Neural cell (in vitro differentiated cells): ENCODE measurements around the gene SLC35D1. TPM values are rescaled to one million over a fixed set of nuclear protein-coding genes. Genes with fewer than 3 reads are reported as not detected.

Experiments
- H2AFZ ChIP-seq: fragments of 200-600, 300-800 bp; sonication (generic), shearing (Covaris generic); 2 replicates; pipeline ENCODE4 v1.6.0; 2014; ENCODE audit warnings: low read depth, mild to moderate bottlenecking, antibody characterized with exemption, low read length, moderate library complexity
- H3F3A ChIP-seq: fragments of 200-600 bp; shearing (Covaris generic); 2 replicates; pipeline ENCODE4 v1.6.1; 2016; ENCODE audit warnings: mild to moderate bottlenecking, moderate library complexity, mixed read lengths, antibody characterized with exemption, low read length; ENCODE audit not compliant: insufficient read depth, poor library complexity, severe bottlenecking
- H3K27ac ChIP-seq: fragments of 200-600, 300-800 bp; sonication (generic), shearing (Covaris generic); 2 replicates; pipeline ENCODE4 v1.5.1; 2014; ENCODE audit warnings: mild to moderate bottlenecking, low read length, moderate library complexity
- H3K27me3 ChIP-seq: fragments of 300-800, 200-600 bp; sonication (generic), shearing (Covaris generic); 2 replicates; pipeline ENCODE4 v1.6.0; 2014; ENCODE audit warnings: mild to moderate bottlenecking, low read depth, low read length, moderate library complexity; ENCODE audit not compliant: insufficient read depth
- H3K36me3 ChIP-seq: fragments of 300-800, 200-600 bp; sonication (generic), shearing (Covaris generic); 2 replicates; pipeline ENCODE4 v1.5.1; 2014; ENCODE audit warnings: mild to moderate bottlenecking, antibody characterized with exemption, low read length, moderate library complexity; ENCODE audit not compliant: insufficient read depth
- H3K4me2 ChIP-seq: fragments of 300-800, 200-600 bp; sonication (generic), shearing (Covaris generic); 2 replicates; pipeline ENCODE4 v1.6.0; 2014; ENCODE audit warnings: mild to moderate bottlenecking, low read length
- H3K4me3 ChIP-seq: fragments of 300-800, 200-600 bp; sonication (generic), shearing (Covaris generic); 2 replicates; pipeline ENCODE4 v1.5.1; 2014; ENCODE audit warnings: mild to moderate bottlenecking, low read length, moderate library complexity
- H3K79me2 ChIP-seq: fragments of 200-600 bp; shearing (Covaris generic); replicated peaks from 2 replicates; pipeline ENCODE4 v1.6.0; 2014; ENCODE audit warnings: mild to moderate bottlenecking, low read length, moderate library complexity; ENCODE audit not compliant: insufficient read depth
- H3K9ac ChIP-seq: fragments of 300-800, 200-600 bp; sonication (generic), shearing (Covaris generic); 2 replicates; pipeline ENCODE4 v1.6.1; 2016; ENCODE audit warnings: mild to moderate bottlenecking, low read length, mixed read lengths
- H3K9me2 ChIP-seq: fragments of 200-600 bp; shearing (Covaris generic); 2 replicates; pipeline ENCODE4 v1.6.1; 2016; ENCODE audit warnings: mild to moderate bottlenecking, low read length, mixed read lengths; ENCODE audit not compliant: insufficient read depth
- H3K9me3 ChIP-seq: fragments of 200-600, 300-800 bp; sonication (generic), shearing (Covaris generic); 2 replicates; pipeline ENCODE4 v1.6.1; 2016; ENCODE audit warnings: mild to moderate bottlenecking, mixed run types, low read length, moderate library complexity, mixed read lengths
- H4K20me1 ChIP-seq: fragments of 200-600 bp; shearing (Covaris generic); 2 replicates; pipeline ENCODE4 v1.6.1; 2016; ENCODE audit warnings: mild to moderate bottlenecking, mixed run types; ENCODE audit not compliant: insufficient read depth
- CTCF ChIP-seq: fragments of 450-650 bp; IDR thresholded peaks from 2 replicates; pipeline ENCODE4 v1.5.1; 2014; ENCODE audit warnings: antibody characterized with exemption, mild to moderate bottlenecking, moderate library complexity; ENCODE audit not compliant: poor library complexity, severe bottlenecking
- EP300 ChIP-seq: fragments of 450-650 bp; conservative IDR thresholded peaks from 2 replicates; pipeline ENCODE4 v1.6.1; 2014; ENCODE audit warnings: antibody characterized with exemption, mild to moderate bottlenecking, moderate library complexity; ENCODE audit not compliant: poor library complexity, severe bottlenecking
- EZH2 ChIP-seq: fragments of 200-600, 300-800 bp; shearing (Covaris generic), sonication (generic); IDR thresholded peaks from 2 replicates; pipeline ENCODE4 v1.6.1; 2014; ENCODE audit warnings: antibody characterized with exemption, low read length, borderline replicate concordance, mild to moderate bottlenecking; ENCODE audit not compliant: insufficient read depth, poor library complexity, severe bottlenecking
- MXI1 ChIP-seq: fragments of 450-650 bp; conservative IDR thresholded peaks from 2 replicates; pipeline ENCODE4 v1.6.1; 2014; ENCODE audit warnings: antibody characterized with exemption, mild to moderate bottlenecking; ENCODE audit not compliant: poor library complexity, severe bottlenecking
- POLR2AphosphoS5 ChIP-seq: IDR thresholded peaks from 2 replicates; pipeline ENCODE4 v1.6.1; 2012
- RAD21 ChIP-seq: fragments of 450-650 bp; conservative IDR thresholded peaks from 2 replicates; pipeline ENCODE4 v1.6.1; 2014; ENCODE audit warnings: antibody characterized with exemption, mild to moderate bottlenecking, moderate library complexity
- REST ChIP-seq: IDR thresholded peaks from 2 replicates; pipeline ENCODE4 v1.6.1; 2012; ENCODE audit warnings: borderline replicate concordance
- SMC3 ChIP-seq: fragments of 450-650 bp; conservative IDR thresholded peaks from 2 replicates; pipeline ENCODE4 v1.6.1; 2014; ENCODE audit warnings: antibody characterized with exemption, mild to moderate bottlenecking, moderate library complexity; ENCODE audit not compliant: poor library complexity
- TAF1 ChIP-seq: IDR thresholded peaks from 2 replicates; pipeline ENCODE4 v1.6.1; 2012; ENCODE audit warnings: low read depth
- polyA plus RNA-seq: library from polyadenylated mRNA; depleted of rRNA; stranded (reverse); fragments of >200 nt; gene quantifications from 2 replicates; pipeline ENCODE4 v1.2.3, GENCODE V29; 2014

The SLC35D1 gene
- polyA plus RNA-seq, 1 donor from 2014 or later: 17.9 TPM

DNA sequence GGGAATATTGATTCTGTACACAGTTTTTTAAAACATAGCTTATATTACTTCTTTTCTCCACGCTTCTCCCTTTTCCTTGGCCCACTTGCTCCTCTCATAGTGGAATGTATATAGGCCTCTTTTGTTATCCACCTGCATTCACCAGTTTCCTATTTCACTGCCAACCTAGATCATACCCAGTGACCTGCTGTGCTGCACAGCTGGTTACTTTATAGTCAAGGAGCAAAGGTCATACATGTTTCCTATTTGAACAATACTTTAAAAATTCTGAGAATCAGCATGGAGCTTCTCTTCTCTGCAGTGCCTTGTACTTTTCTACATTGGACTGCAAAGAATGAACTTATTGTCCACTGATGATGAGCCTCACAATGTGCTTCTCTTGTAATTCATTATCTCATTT lies 4.3 kb upstream of the SLC35D1 start:
- TF ChIP-seq RAD21 (no peak), SMC3 (no peak), REST (no peak), EP300 (no peak), CTCF (no peak), TAF1 (no peak), POLR2AphosphoS5 (no peak), MXI1 (no peak), EZH2 (no peak)
- Histone ChIP-seq H3K27me3 (peaks cover 3% of the 10 kb centered on the region), H3K27ac (no peak overlapping the region), H3K36me3 (no peaks in the 10 kb centered on the region), H3K4me2 (no peak overlapping the region), H3K4me3 (no peak overlapping the region), H3K79me2 (no peaks in the 10 kb centered on the region), H3F3A (no peaks in the 10 kb centered on the region), H3K9me2 (no peaks in the 10 kb centered on the region), H2AFZ (no peak overlapping the region), H3K9me3 (no peaks in the 10 kb centered on the region), H3K9ac (no peak overlapping the region), H4K20me1 (no peaks in the 10 kb centered on the region)

- peak overlapping the region; percentile 95 for H3K9ac ChIP-seq
- peak overlapping the region; percentile 89 for H3K27ac ChIP-seq
Measured at GRCh38 chr1:67053535-67053784, 488 bp downstream of the SLC35D1 start.

More at GRCh38 chr1:67053535-67053784, 488 bp downstream of the SLC35D1 start:
- Histone ChIP-seq H3K4me2 (no peak overlapping the region), H3K79me2 (peaks cover 9% of the 10 kb centered on the region), H3K4me3 (peak overlapping the region; percentile 92), H3K36me3 (peaks cover 7% of the 10 kb centered on the region), H3K27me3 (no peaks in the 10 kb centered on the region), H4K20me1 (no peaks in the 10 kb centered on the region), H3K9me3 (no peaks in the 10 kb centered on the region), H3F3A (no peaks in the 10 kb centered on the region), H2AFZ (no peak overlapping the region), H3K9me2 (no peaks in the 10 kb centered on the region)
- TF ChIP-seq RAD21: no peak
- TF ChIP-seq MXI1: no peak
- no peak for TF ChIP-seq SMC3
- no peak for TF ChIP-seq EZH2
- no peak for TF ChIP-seq POLR2AphosphoS5
- TF ChIP-seq REST: no peak
- TF ChIP-seq TAF1: no peak
- no peak for TF ChIP-seq EP300
- no peak for TF ChIP-seq CTCF
